PC-3 (cell line): Measurements from ENCODE around the gene BCAS3.

Experiments used
- CTCF ChIP-seq: fragments of 300-600 bp; sonication (generic); conservative IDR thresholded peaks from 2 replicates; pipeline ENCODE4 v1.5.1; 2017; ENCODE audit warnings: antibody characterized with exemption, low read depth, mild to moderate bottlenecking, low read length
- EZH2 ChIP-seq: fragments of 300-600 bp; sonication (generic); IDR thresholded peaks from one replicate; pipeline ENCODE4 v1.6.1; 2017; ENCODE audit warnings: antibody characterized with exemption, mild to moderate bottlenecking, low read length; ENCODE audit not compliant: unreplicated experiment
- EZH2phosphoT487 ChIP-seq: fragments of 300-600 bp; sonication (generic); IDR thresholded peaks from 2 replicates; pipeline ENCODE4 v1.6.1; 2018; ENCODE audit warnings: mild to moderate bottlenecking, antibody characterized with exemption, low read length, borderline replicate concordance

DNA sequence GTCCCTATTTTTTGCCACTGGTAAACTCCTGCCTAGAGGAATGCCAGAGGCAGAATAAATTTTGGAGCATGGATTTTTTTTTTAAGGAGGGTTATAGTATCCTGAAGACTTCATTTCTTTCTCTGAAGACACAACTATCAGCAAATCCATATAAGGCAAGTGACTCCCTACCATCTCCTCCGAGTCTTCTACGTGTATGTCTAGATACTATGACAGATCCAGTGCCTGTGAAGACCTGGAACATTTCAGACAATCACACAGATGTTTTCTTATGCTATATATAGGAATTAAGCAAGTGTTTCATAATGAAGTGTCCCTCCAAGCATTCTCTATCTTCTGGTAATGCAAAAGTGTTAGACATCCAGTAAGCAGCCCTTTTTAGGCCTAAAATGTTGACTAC is 466.5 kb downstream of the BCAS3 start:
- TF ChIP-seq EZH2 (no peak), CTCF (no peak), EZH2phosphoT487 (no peak)
